Iris pigment epithelial cell (primary cell): ENCODE data around the gene EPN2.

Source experiments
- DNase-seq: peaks from one replicate; pipeline ENCODE4 v3.0.0-alpha.2; 2011; ENCODE audit warnings: low read depth

The EPN2 gene

DNA sequence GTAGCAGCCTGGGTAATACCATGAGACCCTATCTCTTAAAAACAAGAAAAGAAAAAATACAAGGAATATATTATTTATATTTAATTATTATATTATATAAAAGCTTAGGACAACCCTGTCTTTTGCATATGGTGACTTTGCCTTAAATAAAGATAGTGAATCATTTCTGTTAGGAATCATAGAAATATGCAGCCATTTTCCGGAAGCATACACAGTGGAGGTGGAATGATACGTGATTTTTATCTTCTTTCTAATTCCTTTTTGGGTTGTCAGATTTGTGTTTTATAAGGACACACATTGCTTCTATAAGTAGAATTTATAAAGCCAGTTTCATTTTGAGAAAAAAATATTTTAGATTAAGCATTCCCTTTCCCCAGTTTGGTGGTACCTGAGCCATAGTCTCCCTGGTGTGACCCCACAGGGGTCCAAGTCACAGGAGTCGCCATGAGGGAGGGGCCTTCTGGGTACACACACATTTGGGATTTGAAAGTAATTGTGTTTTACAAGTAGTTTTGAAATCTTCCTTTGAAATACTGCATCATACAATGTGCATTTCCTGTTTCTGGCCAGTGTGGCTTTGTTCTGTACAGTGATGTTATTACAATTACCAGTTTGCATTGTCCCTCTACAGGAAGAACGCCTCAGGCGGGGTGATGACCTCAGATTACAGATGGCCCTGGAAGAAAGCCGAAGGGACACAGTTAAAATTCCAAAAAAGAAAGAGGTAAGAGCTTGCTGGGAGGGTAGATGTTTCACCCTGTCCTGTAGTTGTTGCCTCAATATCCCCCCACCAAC is 74.5 kb downstream of the EPN2 start:
- DNase-seq: peak; percentile 58

DNA sequence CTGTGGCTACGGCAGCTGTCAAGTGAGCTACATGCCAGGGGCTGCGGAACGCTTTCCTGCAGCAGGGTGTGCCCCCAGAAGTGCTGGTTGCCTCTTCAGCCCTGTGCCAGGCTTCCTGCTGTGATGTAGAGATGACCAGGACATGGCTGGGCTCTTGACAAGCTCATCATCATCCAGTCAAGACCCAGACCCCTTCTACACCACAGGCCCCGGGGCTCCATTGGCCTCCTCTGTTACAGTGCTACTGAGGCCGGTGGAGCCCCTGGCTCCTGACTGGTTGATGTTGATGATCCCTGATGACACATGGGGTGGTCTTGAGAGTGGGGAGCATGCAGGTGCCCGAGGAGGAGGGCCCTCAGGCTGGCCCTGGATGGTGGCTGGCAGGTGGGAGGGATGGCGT is 75.2 kb downstream of the EPN2 start:
- no peak for DNase-seq

DNA sequence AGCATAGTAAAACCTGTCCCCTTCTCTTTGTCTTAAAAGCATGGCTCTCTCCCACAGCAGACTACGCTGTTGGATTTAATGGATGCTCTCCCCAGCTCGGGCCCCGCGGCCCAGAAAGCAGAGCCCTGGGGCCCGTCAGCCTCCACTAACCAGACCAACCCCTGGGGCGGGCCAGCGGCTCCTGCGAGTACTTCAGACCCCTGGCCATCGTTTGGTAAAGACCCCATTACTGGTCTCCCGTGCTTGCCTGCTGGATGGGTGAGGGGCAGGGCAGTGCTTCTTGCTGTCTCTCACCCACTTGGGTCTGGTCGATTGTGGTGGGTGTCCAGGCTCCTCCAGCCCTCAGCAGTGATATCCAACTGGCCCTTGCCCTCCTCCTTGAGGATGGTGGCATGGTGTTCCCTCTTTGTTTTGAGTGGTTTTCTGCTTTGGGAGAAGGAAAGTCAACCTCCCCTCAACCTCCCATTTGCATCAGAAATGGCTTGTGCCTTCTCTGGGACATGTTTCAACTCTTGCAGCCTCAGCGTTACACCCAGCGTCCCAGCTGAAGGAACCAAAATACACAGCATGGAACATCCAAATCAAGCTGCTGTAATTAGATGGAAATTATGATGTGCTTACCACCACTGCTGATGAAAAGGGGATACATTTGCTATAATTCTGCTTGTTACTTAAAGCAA is 76.0 kb downstream of the EPN2 start:
- DNase-seq: no peak

DNA sequence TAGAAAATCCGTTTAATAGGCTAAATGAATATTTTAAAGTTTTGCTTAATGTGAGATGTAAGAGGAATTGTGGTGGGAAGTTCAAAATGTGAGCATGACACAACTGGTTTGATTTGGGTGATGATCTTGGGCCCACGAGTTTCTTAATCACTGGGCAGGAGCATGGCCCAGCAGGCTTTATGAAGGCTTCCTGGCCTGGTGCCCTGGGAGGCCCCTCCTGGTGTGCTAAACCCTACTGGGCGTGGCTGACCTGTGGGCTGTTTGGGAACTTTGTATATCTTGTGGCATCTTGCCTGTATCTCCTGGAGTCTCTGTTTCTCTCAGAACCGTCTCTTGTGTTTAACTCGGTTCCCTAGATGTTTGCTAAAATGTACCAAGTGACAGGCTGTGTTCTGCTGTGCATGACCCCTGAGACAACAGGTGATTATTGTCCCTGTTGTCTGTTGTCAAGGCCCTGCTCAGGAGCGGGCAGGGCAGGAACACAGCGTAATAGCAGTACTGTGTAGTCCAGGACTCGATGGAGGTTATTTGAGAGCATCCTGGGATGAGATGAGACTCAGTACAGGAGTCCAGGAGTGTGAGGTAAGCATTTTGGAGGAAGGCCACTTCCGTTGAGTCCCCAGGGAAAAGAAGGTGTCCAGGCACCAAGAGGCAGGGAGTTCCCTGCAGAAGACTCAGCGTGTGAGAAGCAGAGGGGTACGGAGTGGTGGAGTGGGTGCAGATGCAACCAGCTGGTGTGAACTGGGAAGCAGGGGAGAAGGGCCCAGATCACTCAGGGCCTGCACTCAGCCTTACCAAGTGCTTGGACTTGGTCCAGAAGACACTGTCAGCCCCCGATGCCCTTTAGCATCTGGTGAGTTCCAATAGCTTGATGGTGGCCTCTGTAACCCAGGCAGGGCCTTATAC is 76.8 kb downstream of the EPN2 start:
- DNase-seq: peak; percentile 24

DNA sequence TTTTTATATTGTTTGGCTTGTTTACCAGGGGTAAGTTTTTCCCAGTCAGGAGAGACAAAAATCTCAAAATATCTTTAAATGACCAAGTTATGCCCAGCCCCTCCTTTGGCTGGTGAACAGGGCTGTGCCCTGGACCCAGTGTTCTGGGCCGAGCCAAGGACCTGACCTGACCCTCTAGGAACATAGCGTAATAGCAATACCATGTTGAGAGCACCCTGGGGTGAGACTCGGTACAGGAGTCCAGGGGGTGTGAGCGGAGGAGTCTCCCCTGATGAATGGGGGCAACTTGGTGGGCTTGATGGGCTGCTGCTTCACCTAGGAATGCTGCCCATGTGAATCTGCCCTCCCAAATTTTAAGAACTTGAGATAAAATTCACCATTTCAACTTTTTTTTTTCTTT is 77.9 kb downstream of the EPN2 start:
- no peak for DNase-seq

DNA sequence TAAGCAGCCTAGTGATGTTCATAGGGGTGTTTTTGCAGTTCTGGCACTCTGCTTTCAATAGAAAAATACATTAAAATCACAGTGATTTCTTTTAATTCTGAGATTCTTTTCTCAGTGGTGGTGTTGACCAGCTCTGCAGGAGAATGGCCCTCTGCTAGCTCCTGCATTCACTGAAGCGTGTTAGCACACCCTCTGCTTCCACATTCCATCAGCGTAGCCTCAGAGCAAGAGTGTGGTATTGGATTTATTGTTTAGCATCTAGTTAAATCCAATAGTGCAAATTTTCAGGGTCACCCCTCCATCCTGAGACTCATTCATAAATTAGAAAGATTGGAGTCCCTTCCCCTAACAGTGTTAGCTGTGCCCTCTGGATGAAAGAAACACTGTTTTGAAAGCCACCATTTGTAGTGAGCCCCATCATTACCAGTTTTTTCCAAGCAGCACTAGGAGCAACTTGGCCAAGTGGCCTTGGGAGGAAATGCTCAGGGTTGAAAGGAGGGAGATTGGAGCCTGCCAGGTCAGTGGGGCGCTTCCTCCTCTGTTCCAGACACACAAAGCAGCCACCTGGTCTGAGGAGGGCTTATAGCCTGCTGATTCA is 79.7 kb downstream of the EPN2 start:
- peak; percentile 34 for DNase-seq

DNA sequence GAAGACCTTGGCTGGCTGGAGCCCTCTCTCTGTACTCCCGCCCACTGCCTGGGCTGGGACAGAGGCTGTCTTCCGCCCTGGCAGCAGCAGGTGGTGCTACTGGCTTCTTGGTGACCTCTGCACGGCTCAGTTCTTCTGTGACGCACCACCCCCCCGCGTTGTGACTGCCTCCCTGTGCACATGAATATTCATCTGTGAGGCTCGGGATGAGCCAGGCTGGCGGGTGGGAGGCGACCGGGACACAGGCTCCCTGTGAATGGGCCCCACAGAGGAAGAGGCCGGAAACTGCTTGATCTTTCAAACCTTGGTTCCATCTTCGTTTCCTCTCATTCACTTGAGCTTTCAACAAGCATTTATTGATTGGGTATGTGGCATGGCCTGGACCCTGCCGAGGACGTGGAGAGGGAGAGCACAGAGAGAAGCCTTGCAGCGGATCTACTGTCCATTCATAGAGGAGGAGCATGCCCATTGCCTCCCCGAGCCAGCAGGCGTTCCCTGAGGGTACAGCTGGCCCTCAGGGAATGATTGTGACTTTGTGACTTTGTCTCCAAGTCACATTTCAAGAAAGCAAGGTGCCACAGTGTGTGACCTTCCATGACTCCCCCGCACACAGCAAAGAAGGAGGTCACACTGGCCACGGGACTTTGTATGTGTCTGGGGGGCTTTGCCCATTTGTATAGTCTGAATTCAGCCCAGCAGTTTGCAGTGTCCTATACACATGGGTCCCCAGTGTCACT is 80.4 kb downstream of the EPN2 start:
- DNase-seq: peak; percentile 84

DNA sequence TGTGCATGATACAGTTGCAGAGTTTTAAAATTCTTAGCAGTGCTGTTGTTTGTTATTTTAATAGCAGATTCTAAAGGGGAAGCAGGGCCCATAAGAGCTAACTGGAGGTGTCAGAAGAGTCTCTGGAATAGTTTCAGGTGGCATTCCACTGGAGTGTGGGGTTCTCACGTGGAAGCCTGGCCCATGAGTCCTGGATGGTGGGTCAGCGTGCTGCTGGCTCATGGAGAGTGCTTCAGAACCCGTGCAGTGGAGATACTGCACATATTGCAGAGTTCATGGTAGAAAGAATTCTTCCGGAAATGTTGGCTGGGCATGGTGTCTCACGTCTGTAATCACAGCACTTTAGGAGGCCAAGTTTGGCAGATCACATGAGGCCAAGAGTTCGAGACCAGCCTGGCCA is 81.4 kb downstream of the EPN2 start:
- DNase-seq: no peak

DNA sequence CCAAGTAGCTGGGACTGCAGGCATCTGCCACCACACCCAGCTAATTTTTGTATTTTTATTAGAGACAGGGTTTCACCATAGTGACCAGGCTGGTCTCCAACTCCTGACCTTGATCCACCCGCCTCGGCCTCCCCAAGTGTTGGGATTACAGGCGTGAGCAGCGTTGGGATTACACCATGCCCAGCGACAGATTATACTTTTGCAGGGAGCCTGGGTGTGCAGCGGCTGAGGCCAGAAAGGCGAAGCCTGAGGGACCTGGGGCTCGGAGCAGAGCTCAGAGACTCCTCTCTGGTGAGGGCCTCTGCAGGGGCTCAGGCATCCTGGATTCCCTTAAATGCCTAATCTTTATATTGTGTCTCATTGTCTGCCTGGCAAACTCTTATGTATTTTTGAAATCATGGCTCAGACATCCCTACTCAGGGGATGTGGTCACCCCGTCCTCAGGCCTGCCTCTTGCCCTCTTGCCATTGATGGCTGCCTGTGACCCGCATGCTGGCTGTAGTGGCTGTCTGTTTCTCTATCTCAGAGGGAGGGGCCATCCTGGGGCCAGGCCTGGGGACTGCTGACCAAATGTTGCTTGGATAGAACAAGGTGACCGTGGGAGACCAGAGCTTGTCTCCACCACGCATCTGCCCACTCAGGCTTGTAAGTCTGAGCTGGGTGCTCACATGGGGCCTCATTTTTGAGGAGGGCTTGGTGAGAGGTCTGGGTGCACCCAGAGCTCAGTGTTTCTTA is 82.8 kb downstream of the EPN2 start:
- no peak for DNase-seq

DNA sequence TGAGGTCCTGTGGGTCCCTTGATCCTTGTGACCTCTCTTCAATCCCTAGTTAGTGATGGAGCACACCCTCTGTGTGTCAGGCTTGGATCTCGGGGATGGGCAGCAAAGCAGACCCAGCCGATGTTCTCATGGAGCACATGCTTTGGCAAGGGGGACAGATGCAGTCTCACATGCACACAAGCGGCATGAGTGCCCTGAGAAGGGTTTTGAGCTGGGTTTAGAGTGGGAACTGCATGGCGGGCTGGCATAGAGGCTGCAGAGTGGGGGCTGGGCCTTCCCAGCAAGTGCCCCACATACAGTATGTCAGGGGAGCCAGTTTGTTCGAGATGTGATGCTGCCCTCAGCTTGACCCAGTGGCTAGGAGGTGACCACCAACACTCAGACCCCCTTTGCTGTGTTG is 83.7 kb downstream of the EPN2 start:
- no peak for DNase-seq

DNA sequence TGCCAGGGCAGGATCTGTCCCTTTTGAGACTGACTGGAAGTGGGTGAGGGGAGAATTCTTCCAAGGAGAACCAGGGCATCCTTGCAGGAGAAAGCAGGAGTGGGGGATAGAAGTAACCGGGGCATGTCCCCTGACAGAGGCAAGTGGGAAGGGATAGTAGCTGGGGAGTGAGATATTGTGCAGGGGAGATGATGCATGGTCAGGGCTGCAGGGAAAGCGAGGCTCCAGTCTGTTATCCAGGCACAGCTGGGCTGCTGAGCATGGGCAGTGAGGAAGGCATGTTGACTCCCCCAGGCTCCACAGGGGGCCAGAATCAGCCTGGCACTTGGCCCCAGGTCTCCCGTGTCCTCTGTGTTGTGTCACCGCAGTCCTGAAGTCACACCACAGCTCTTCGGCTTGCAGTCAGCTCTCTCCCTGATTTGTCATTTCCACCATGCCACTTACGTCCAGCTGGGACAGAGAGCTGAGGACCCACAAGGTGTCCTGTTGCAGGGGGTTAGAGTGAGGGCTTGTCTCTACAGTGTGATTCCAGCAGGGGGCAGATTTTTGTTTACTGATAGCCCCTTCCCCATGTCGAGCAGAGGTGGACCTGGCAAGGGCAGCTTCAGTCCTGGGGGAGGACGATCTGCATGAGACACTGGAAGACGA is 84.4 kb downstream of the EPN2 start:
- DNase-seq: no peak

DNA sequence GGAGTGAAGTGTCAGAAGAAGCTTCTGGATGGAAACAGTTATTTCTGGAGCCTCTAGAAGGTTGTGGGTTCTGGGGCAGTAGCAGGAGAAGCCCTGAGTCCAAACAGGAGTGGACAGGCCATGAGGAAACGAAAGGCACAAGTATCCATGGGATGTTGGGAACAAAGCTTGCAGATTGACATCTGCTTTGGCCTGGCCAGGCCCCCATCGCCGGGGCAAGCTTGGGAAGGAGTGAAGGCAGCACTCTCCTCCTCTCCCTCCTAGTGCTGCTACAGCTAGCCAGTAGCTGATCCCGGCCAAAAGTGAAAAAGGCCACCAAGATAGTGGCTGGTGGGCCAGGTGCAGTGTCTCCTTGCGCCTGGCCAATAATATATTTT is 85.0 kb downstream of the EPN2 start:
- no peak for DNase-seq

DNA sequence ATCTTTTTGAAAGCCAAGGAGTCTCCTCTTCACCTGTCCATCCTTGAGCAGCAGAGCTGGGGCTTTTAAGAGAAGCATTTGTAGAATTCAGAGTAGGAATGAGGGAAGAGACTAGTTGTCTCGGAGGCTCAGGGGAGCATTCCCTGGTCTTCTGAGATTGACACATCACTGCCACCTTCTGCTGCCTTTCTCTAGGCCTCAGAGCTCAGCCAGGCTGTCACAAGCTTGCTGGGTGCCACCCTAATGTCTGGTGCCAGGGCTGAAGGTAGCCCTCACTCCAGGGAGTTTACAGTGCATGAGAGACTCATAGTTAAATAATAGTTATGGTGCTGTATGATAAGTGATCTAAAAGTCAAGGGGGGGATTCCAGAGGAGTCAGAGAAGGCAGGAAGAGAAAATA is 85.7 kb downstream of the EPN2 start:
- no peak for DNase-seq

DNA sequence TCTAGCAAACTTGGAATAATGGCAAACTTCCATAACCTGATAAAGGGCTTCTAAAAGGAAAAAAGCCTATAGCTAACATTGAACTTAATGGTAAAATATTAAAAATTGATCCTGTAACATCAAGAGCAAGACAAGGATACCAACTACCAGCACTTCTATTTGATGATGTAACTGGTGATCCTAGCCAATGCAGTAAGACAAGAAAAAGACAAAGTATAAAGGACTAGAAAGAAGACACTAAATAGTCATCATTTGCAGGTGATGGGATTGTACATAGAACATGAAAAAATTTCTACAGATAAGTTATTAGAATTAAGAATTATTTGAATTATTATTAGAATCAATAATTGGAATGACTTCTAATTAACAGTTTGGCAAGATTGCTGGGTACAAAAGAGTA is 88.4 kb downstream of the EPN2 start:
- no peak for DNase-seq

DNA sequence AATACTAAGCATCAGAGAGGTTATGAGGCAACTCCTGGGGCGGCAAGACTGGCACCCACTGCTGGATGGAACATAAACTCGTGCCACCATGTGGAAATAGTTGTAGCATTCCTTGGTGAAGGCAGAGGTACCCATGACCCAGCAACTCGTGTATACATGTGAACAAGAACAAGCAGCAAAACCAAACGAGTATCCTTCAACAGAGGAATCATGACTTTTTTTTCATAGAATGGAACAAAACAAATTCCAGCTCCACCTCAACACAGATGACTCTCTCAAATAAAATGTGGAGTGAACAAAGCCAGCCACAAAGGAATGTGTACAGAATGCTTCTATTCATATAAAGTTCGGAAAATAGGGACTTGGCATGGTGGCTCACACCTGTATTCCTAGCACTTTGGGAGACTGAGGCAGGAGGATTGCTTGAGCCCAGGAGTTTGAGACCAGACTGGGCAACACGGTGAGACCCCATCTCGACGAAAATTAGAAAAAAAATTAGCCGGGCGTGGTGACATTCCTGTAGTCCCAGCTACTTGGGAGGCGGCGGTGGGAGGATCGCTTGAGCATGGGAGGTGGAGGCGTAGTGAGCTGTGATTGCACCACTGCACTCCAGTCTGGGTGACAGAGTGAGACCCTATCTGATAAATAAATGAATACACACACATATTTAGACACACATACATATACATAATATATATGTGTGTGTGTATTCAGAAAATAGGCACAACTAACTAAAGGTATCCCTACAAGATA is 90.0 kb downstream of the EPN2 start:
- peak; percentile 92 for DNase-seq

DNA sequence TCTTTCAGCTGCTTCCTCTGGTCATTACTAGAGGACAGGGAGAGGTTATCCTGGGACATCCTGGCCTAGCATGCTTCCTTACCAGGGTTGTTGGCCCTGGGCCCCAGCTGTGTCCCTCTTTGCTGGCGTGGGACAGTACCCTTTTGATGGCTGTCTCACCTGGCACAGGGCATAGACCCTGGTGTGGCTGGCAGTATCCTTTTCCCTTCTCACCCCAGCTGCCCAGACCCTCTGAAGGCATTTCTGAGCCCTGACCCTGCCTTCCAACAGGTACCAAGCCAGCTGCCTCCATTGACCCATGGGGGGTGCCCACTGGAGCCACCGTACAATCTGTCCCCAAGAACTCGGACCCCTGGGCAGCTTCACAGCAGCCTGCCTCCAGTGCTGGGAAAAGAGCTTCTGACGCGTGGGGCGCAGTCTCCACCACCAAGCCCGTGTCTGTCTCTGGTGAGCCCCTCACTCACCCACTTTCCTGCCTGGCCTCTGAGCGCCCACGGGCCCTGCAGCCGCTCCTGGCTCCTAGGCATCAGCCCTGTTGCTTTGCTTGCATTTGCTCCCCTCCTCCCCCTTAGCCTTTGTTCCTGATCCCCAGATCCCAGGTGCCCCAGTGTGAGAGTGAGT is 91.4 kb downstream of the EPN2 start:
- DNase-seq: no peak

DNA sequence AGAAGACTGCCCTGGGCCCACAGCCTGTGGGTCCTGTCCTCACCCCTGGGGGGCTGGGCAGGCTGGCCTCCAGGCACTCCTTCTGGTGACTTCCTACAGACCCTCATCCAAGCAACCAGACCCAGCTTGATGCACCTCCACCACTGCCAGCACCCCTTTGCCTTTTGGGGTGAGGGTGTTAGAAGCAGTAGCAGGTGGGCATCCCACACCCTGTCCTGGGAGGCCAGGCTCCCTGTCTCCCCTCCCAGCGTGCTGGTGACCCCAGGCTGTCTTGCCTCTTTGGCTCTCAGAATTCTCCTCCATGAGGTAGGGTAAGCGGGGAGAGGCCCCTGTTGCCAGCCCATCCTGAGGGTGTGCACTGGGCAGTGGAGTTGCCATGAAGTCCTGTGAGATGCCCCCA is 92.0 kb downstream of the EPN2 start:
- no peak for DNase-seq

DNA sequence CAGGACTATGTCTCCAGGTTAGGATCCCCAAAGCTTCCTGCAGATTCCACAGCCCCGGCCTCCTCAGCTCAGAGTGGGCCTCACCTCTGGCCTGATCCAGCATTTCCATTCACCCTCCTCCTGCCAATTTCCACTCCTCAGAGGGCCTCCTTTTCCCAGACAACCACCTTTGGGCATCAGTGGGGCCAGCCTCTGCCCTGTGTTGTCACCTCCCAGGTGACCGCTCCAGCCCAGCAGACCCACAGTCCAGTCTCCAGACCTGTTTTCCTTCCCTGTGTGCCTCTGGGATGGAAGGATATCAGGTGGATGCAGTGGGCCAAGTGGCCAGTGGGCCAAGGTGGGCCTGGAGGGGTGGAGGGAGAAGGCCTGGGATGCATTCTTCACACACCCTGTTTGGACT is 92.7 kb downstream of the EPN2 start:
- DNase-seq: no peak

DNA sequence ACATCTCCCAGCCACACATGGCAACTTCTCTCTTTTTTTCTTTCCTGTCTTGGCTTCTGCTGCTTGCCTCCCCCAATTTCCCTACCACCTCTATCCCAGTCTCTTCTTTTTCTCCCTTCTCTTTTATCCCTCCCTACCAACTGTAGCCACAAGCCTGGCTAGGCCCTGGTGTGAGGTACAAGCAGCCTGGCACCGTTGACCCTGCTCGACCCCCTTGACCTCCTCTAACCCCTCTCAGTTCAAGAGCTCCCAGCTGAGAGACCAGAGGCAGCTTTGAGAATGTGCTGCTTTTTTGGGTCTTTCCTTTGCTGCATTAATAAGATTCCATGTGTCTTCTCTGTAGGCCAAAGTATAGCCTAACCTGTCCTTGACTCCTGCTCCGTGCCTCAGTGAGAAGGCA is 93.1 kb downstream of the EPN2 start:
- DNase-seq: no peak
